ENCODE data around the gene HAND2.

- TF ChIP-seq CTCF (IDR thresholded peaks at IDR 0.05) (no peak), POLR2A (IDR thresholded peaks at IDR 0.05) (no peak)
These were observed 18.2 kb downstream of the HAND2 start for GRCh38 chr4:173511787-173512361.
